HG03571 (cell line): ENCODE results near the gene TMEM108.

Experiments
- ATAC-seq: cut with Tn5 transposase; IDR thresholded peaks from one replicate; pipeline ENCODE4 v1.9.1; 2021; ENCODE audit not compliant: unreplicated experiment

The TMEM108 gene

DNA sequence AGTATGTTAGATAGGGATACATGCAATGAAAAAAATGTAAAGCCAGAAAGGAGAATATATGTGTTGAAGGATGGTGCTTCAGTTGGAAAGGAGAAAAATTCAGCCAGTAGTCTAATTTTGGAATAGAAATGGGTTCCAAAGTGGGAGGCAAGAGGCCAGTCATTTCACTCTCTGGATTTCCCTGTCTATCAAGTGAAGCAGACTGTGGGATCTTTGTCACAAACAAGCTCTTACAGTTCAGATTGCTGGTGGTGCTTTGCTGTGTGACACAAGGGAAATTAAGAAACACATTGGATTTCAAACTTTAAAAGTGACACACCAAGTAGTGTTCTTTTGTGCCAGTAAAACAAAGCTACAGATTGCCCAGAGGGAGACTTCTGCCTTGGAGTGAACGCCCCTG is 279.7 kb downstream of the TMEM108 start:
- no peak for ATAC-seq

GRCh38 chr3:133328373-133328772 is 290.2 kb downstream of the TMEM108 start:
- no peak for ATAC-seq

DNA sequence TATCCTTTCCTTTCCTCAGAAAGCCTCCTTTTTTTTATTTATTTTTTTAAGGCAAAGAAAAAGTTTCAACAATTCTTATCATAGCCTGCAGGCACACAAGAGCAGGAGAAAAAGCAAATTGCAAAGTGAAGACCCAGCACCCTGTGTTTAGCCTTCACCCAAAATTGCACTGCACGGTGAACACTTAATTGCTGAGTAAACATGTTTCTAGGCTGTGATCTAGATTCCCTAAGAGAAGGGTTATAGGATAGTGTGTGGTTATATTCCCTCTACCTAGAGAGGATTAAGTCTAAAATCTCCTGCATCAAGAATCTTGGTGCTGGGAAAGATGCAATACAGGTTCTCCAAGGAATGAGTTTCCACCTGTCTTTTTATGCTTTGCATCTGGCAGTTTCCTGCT is 291.4 kb downstream of the TMEM108 start:
- no peak for ATAC-seq

DNA sequence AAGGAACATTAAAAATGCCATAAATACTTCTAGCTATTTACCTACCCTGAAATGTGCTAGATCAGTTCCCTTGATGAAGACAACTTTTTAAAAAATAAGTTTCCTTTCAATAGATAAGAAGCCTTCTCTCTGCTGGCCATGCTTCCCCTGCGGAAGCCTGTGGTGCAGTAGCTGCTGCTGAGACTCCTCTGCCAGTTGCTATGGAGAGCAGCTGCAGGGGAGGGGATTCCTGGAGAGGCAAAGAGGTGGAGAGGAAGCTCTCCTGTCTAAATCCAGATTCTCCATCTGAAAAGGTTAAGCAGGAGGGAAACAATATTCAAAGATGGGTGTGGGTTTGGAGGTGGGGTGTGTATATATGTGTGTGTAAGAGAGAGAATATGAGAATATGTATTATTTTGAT is 291.9 kb downstream of the TMEM108 start:
- no peak for ATAC-seq

DNA sequence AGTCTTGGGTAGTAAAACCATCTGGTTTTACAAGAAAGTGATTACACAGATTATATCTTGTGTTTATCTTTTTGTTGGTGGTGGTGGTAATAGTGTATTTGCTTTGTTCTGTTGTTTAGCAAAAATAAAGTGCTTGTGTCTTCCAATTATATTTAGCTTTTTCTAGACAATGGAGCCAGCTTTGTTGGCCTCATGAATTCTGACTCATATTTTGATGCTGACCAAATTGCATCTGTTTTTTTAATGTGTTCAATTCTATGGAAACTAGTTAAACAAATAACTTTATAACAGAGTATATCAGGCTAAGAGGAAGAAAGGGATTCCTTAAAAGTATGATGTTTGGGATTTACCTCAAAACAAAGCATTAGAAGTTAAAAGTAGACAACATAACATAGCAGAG is 292.3 kb downstream of the TMEM108 start:
- ATAC-seq = no peak

GRCh38 chr3:133354721-133355120 is 316.5 kb downstream of the TMEM108 start:
- no peak for ATAC-seq

DNA sequence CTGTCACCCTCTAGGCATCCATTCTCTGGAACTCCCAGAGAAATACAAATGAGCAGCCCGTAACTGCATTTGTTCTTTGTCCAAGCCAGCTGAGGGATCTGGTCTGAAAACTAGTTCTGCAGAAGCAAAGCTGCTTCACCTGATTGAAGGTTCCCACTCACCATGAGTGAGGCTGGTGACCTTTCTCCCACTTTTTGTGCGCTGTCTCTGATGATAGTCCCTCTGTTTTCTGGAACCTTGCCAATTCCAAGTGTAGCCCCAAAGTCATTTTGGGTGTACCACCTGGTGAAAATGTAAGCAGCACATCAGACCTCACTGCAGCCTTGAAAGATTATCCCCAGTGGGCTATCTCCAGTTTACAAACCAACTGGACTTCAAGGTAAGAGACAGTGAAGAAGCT is 322.3 kb downstream of the TMEM108 start:
- no peak for ATAC-seq

GRCh38 chr3:133361011-133361410 is 322.8 kb downstream of the TMEM108 start:
- ATAC-seq = no peak

DNA sequence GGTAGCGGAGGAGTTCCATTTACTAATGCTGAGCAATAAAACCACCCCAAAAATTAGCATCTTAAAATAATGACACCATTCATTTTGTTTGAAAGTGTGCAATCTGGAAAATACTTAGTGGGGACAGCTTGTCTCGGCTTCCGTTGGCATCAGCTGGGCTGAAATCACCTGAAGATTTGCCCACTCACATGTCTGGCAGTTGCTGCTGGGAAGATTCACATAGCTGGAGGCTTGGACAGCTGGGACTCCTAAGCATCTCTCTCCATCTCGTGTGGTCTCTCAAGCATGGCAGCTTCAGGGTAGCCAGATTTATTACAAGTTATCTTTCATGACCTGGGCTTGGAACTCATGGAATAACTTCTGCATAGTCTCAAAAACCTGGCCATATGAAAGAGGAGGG is 323.2 kb downstream of the TMEM108 start:
- no peak for ATAC-seq

GRCh38 chr3:133362539-133362938 is 324.3 kb downstream of the TMEM108 start:
- no peak for ATAC-seq

- ATAC-seq = no peak
These were observed 326.5 kb downstream of the TMEM108 start for GRCh38 chr3:133364704-133365103.

DNA sequence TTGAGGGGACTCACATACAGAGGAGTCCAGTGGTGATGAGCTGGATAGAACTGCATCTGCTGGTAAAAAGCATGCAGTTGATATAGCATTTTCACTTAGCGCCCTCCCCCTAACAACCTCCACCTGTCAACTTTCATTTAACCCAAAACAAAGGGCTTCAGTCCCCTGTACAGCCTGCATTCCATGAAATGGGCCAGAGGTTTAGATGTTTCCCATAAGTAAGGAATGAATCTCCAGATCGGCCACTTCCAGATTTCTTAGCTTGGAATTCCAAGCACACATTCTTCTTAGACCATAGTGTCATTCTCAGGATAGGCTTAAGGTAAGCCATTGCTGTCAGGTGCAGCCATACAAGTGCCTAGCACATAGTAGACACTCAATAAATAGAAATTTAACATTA is 328.7 kb downstream of the TMEM108 start:
- ATAC-seq = no peak

DNA sequence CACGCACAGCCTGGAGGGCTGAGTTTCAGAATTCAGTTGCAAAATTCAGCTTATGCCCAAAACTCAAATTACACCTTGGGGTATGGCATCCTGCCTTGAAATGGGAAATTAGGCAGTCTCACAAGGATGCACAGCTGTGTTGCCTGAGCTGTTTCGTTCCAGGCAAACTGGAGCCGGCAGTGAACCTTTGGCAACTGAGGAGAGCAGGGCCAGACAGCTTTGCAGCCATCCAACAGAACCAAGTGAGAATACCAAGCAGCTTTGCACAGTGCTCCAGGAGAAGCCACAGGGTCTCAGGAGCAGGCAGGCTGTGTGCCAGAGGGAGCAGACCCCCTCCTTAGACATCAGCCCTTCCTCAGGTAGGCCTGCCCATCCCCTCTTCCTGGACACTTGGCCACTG is 329.2 kb downstream of the TMEM108 start:
- no peak for ATAC-seq

DNA sequence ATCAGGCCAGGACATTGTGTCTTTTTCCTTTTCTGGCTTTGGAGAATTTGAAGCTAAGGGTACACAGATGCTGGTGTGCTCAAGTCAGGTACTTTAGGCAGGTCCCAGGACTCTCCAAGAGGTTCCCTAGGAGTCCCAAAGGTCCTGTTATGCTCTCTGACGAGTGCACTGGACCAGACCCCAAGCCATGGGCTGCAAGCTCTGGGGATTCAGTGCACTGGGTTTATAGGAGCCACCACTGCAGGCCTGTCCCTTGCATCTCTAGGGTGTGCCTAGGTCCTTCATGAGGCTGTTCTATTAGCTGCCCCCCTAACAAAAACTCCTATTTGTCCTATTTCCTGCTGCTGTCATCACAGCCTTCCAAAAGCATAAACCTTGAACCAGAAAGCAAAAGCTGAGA is 329.8 kb downstream of the TMEM108 start:
- ATAC-seq = no peak

- no peak for ATAC-seq
These were observed 330.3 kb downstream of the TMEM108 start for GRCh38 chr3:133368371-133369067.

DNA sequence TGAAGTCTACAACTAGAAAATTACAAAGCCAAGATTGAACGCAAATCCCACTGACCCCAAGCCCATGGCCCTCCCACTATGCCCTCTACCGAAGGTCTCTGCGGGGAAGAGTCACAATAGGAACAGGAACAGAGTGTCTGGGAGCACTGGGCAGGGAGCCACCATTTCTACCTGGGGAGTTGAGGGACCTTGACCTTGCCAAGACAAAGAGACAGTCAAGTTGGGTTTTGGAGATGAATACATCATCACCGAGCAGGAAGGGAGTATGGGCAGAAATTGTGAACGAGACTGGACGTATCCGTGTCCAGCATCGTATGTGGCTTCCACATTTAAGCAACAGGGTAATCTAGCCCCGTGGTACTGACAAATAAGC is 330.9 kb downstream of the TMEM108 start:
- ATAC-seq = no peak

GRCh38 chr3:133371181-133371580 is 333.0 kb downstream of the TMEM108 start:
- ATAC-seq = no peak

DNA sequence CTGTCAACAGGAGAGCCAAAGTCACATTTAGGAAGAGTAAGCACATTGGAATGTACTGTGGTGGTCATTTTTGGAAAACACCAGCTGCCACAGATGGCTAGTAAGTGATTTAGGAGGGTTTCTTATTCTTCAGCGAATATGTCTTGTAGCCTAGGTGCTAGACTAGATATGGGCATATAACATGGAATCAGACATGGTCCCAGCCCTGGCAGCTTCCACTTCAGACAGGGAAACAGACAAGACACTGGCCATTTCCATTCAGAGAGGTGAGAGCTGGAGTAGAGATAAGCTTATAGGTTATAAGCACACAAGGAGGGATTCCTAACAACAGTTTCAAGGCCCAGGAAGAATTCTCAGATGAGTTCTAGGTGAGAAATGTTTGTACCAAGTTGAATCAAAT is 333.5 kb downstream of the TMEM108 start:
- ATAC-seq = no peak

- ATAC-seq = no peak
These were observed 336.7 kb downstream of the TMEM108 start for GRCh38 chr3:133374708-133375402.

GRCh38 chr3:133375403-133375745 is 337.2 kb downstream of the TMEM108 start:
- ATAC-seq = no peak

DNA sequence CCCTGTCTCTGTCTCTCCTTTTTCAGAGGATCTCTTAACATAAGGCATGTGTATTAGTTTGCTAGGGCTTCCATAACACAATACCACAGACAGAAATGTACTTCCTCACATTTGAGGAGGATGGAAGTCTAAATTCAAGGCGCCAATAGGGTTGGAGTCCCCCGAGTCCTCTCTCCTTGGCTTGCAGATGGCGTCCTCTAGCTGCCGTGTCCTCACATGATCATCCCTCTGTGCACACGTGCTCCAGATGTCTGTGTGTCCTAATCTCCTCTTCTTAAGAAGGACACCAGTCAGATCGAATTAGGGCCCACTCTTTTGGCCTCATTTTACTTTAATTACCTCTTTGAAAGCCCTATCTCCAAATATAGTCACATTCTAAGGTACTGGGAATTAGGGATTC is 338.6 kb downstream of the TMEM108 start:
- no peak for ATAC-seq

DNA sequence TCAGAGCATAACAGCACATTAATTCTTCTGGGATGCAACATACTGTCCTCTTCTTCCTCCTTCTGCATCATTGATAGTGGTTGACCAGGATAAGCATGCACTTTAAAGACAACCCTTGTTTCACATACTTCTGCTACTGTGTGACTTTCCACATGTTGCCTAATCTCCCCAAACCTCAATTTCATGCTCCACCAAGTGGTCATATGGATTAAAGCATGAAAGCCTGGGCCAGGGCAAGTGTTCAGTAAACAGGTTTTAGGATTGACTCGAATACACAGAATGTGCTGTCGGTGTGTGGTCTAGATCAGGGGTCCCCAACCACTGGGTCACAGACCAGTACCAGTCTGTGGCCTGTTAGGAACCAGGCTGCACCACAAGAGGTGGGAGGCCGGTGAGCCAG is 339.2 kb downstream of the TMEM108 start:
- ATAC-seq = no peak

GRCh38 chr3:133379926-133380325 is 341.7 kb downstream of the TMEM108 start:
- ATAC-seq = no peak
